Kidney epithelial cell (primary cell): ENCODE results near the gene SH2B2. TPM values are rescaled to one million over a fixed set of nuclear protein-coding genes. Genes with fewer than 3 reads are reported as not detected.

Source experiments
- DNase-seq: peaks from one replicate; pipeline ENCODE4 v3.0.0-alpha.2; 2010; ENCODE audit warnings: low read depth
- H3K27me3 ChIP-seq: 2 replicates; pipeline ENCODE4 v1.6.0; 2011; ENCODE audit warnings: low read length; ENCODE audit not compliant: control insufficient read depth, insufficient read depth
- H3K36me3 ChIP-seq: 2 replicates; pipeline ENCODE4 v1.5.1; 2011; ENCODE audit warnings: low read length; ENCODE audit not compliant: control insufficient read depth, insufficient read depth
- H3K4me3 ChIP-seq: 2 replicates; pipeline ENCODE4 v1.5.1; 2011; ENCODE audit warnings: low read depth, mild to moderate bottlenecking, control low read depth, low read length
- total RNA-seq: library from RNA; depleted of rRNA; stranded (reverse); fragments of >200 nt; gene quantifications from 2 replicates; pipeline ENCODE4 v1.2.3, GENCODE V29; 2015
- TF ChIP-seq, protein P1 (sequence below): IDR thresholded peaks from 2 replicates; pipeline ENCODE4 v1.5.1; 2011; ENCODE audit warnings: mild to moderate bottlenecking, moderate library complexity, low read length, control low read depth, inconsistent platforms; ENCODE audit not compliant: insufficient read depth, poor library complexity, severe bottlenecking

Gene SH2B2
- total RNA-seq, 1 donor from 2014 or later: 10.0 TPM

DNA sequence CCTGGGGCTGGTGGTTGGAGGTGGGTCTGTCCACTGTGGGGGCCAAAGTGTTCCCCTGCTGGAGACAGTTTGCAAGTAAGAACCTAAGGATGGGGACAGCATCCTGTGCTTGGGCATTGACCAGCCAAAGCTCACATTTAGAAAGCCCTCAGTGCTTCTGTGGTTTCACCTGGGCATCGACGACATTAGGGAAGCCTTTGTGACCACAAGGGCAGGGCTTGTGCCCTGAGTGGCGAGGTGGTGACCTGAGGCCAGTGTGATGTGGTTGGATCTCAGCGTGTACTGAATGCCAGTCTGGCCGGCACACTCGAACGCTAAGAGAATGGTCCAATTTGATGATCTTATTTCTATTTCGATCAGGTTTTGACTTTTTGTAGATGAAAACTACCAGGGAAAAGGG lies 32.1 kb upstream of the SH2B2 start:
- peaks cover 2% of the 10 kb centered on the region for H3K36me3 ChIP-seq
- H3K27me3 ChIP-seq: no peaks in the 10 kb centered on the region
- no peak overlapping the region for H3K4me3 ChIP-seq
- TF ChIP-seq, protein P1, sequence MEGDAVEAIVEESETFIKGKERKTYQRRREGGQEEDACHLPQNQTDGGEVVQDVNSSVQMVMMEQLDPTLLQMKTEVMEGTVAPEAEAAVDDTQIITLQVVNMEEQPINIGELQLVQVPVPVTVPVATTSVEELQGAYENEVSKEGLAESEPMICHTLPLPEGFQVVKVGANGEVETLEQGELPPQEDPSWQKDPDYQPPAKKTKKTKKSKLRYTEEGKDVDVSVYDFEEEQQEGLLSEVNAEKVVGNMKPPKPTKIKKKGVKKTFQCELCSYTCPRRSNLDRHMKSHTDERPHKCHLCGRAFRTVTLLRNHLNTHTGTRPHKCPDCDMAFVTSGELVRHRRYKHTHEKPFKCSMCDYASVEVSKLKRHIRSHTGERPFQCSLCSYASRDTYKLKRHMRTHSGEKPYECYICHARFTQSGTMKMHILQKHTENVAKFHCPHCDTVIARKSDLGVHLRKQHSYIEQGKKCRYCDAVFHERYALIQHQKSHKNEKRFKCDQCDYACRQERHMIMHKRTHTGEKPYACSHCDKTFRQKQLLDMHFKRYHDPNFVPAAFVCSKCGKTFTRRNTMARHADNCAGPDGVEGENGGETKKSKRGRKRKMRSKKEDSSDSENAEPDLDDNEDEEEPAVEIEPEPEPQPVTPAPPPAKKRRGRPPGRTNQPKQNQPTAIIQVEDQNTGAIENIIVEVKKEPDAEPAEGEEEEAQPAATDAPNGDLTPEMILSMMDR: no peak
- no peak for DNase-seq

- peaks cover under 1% of the 10 kb centered on the region for H3K36me3 ChIP-seq
- TF ChIP-seq, protein P1: no peak
- no peaks in the 10 kb centered on the region for H3K27me3 ChIP-seq
- no peak overlapping the region for H3K4me3 ChIP-seq
- no peak for DNase-seq
Measured at GRCh38 chr7:102255501-102255900, 31.2 kb upstream of the SH2B2 start.

DNA sequence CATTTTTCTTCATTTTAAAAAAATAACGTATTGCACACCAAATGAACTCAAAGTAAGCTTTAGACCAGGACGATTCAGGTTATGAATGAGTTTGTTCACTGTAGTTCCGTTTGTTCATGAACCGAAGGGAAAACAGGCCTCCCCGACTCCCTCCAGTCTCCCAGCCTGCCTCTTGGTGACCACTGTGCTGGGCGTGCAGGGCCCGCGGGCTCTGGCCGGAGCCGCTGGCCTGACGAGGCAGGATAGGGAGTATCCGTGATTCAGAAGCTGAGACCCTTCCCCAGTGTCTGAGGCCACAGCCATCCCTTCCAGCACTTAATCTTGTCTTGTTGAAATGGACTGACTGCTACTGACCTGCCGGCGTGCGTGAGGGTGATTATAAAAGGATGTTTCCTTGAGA lies 30.8 kb upstream of the SH2B2 start:
- Histone ChIP-seq H3K27me3 (no peaks in the 10 kb centered on the region), H3K36me3 (no peaks in the 10 kb centered on the region), H3K4me3 (no peak overlapping the region)
- no peak for DNase-seq
- TF ChIP-seq, protein P1: no peak

DNA sequence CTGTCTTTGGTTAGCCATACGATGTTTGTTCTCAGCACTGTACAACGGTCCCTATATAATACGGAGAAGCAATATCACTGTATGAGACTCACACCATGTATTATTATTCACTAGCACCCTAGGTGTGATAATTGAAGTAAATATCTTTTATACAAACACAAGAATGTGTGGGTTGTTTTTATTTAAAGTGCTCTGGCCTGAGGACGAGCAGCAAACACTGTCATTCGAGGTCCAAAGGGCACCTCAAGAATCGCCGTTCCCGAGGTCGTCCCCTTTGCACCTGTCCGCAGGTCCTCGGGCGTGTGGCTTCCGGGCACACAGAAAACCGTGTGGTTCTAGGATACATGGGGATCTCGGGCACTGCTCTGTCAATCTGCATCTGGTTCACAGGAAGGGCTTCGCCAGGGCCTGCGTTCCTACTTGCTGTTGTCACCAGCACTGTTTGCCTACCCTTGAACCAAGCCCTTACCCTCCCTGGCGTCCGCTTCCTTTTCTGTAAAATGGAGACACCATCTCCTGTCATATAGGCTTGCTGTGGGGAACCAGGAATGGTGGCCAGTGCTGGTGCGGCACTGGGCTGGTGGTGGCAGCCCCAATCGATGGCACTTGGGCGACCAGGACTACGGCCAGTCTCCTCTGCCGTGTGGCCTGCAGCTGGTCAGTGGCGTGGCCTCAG lies 28.5 kb upstream of the SH2B2 start:
- no peaks in the 10 kb centered on the region for H3K27me3 ChIP-seq
- no peaks in the 10 kb centered on the region for H3K36me3 ChIP-seq
- DNase-seq: no peak
- H3K4me3 ChIP-seq: no peak overlapping the region
- TF ChIP-seq, protein P1: no peak

GRCh38 chr7:102258749-102259107 lies 27.9 kb upstream of the SH2B2 start:
- Histone ChIP-seq H3K4me3 (no peak overlapping the region), H3K36me3 (no peaks in the 10 kb centered on the region), H3K27me3 (no peaks in the 10 kb centered on the region)
- TF ChIP-seq, protein P1: no peak
- no peak for DNase-seq

DNA sequence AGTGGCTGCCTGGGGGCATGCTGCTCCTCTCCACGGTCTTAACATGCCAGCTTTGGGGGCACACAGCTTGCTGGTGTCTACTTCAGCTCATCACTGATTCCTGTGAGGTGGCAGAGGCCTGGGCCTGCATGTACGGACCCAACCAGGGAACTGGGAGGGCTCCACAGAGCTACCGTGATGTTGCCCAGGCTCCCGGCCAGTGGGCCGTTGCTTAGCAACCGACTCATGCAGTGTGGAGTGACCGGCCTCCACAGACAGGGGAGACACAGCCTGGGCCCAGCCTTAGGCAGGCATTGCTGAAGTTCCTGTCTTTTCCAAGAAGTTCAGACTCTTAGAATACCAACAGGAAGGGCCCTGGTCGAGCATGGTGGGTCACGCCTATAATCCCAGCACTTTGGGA lies 25.8 kb upstream of the SH2B2 start:
- DNase-seq: no peak
- Histone ChIP-seq H3K4me3 (no peak overlapping the region), H3K27me3 (no peaks in the 10 kb centered on the region), H3K36me3 (no peaks in the 10 kb centered on the region)
- TF ChIP-seq, protein P1: no peak
